OCI-M1 (cell line): Measurements from ENCODE around the gene RPGRIP1L.
A peak's percentile ranks its signal among the peaks of the same experiment; 100 is the strongest.

Experiments
- DNase-seq: peaks from one replicate; lab custom pipeline; 2025; lab: John Stamatoyannopoulos, UW

The RPGRIP1L gene

GRCh38 chr16:53651357-53651756, 52.3 kb downstream of the RPGRIP1L start:
- no peak for DNase-seq

- no peak for DNase-seq
Observed at GRCh38 chr16:53646506-53646905, 57.2 kb downstream of the RPGRIP1L start.

GRCh38 chr16:53643474-53643873, 60.2 kb downstream of the RPGRIP1L start:
- no peak for DNase-seq

GRCh38 chr16:53642094-53642493, 61.6 kb downstream of the RPGRIP1L start:
- DNase-seq, result no peak

- DNase-seq, result no peak
Observed at GRCh38 chr16:53636978-53637377, 66.7 kb downstream of the RPGRIP1L start.

GRCh38 chr16:53632526-53632925, 71.1 kb downstream of the RPGRIP1L start:
- no peak for DNase-seq

- DNase-seq, result no peak
Observed at GRCh38 chr16:53631236-53632025, 72.2 kb downstream of the RPGRIP1L start.

- no peak for DNase-seq
Observed at GRCh38 chr16:53629607-53630312, 73.9 kb downstream of the RPGRIP1L start.

GRCh38 chr16:53629151-53629550, 74.5 kb downstream of the RPGRIP1L start:
- no peak for DNase-seq

GRCh38 chr16:53626811-53627210, 76.8 kb downstream of the RPGRIP1L start:
- no peak for DNase-seq

- DNase-seq, result no peak
Observed at GRCh38 chr16:53626161-53626560, 77.5 kb downstream of the RPGRIP1L start.

- DNase-seq, result no peak
Observed at GRCh38 chr16:53625221-53625620, 78.4 kb downstream of the RPGRIP1L start.

GRCh38 chr16:53622315-53622714, 81.3 kb downstream of the RPGRIP1L start:
- no peak for DNase-seq

GRCh38 chr16:53620476-53620875, 83.2 kb downstream of the RPGRIP1L start:
- no peak for DNase-seq

GRCh38 chr16:53619235-53619634, 84.4 kb downstream of the RPGRIP1L start:
- no peak for DNase-seq

GRCh38 chr16:53614346-53614745, 89.3 kb downstream of the RPGRIP1L start:
- no peak for DNase-seq

GRCh38 chr16:53612003-53612402, 91.7 kb downstream of the RPGRIP1L start:
- no peak for DNase-seq

GRCh38 chr16:53611179-53611696, 92.4 kb downstream of the RPGRIP1L start:
- peak; percentile 49 for DNase-seq

GRCh38 chr16:53609536-53609935, 94.1 kb downstream of the RPGRIP1L start:
- no peak for DNase-seq

- DNase-seq, result no peak
Observed at GRCh38 chr16:53608094-53608493, 95.6 kb downstream of the RPGRIP1L start.

- no peak for DNase-seq
Observed at GRCh38 chr16:53605831-53606400, 97.7 kb downstream of the RPGRIP1L start.

- DNase-seq, result no peak
Observed at GRCh38 chr16:53605356-53605755, 98.3 kb downstream of the RPGRIP1L start.

- DNase-seq, result no peak
Observed at GRCh38 chr16:53601961-53602360, 101.7 kb downstream of the RPGRIP1L start.
